Measurements from ENCODE around the gene RALGAPB.

The RALGAPB gene

GRCh38 chr20:38514947-38515346 is 42.3 kb downstream of the RALGAPB start:
- no peak for ATAC-seq (replicated peaks; ENCODE audit: extremely low read depth, poor library complexity, severe bottlenecking)
- no peak for DNase-seq (ENCODE audit: low spot score in 2 of 2)
- no peak overlapping the region for H3K4me3 Mint-ChIP-seq
- no peaks in the 10 kb centered on the region for H3K27me3 Mint-ChIP-seq
- H3K4me1 Mint-ChIP-seq: peaks cover 17% of the 10 kb centered on the region
- peaks cover 52% of the 10 kb centered on the region for H3K36me3 Mint-ChIP-seq (ENCODE audit: insufficient read depth)
- no peaks in the 10 kb centered on the region for H3K9me3 Mint-ChIP-seq
- H3K27ac Mint-ChIP-seq (ENCODE audit: low read depth): no peak overlapping the region

DNA sequence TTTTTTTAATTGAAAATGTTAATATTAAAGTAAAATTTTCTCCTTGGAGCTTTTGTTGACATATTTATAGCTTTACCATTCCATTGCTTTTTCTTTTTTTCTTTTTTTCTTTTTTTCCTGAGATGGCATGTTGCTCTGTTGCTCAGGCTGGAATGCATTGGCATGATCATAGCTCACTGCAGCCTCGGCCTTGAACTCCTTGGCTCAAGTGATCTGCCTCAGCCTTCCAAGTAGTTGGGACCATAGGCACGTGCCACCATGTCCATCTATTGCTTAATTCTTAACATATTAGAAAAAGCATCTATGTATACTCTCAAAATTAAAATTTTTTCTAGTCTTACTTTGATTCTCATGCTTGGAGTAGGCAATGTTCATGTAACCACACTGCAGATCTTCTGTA is 43.0 kb downstream of the RALGAPB start:
- Mint-ChIP-seq H3K36me3 (ENCODE audit: insufficient read depth) (peaks cover 49% of the 10 kb centered on the region), H3K4me1 (peaks cover 17% of the 10 kb centered on the region), H3K4me3 (no peak overlapping the region), H3K27ac (ENCODE audit: low read depth) (peak overlapping the region; percentile 32), H3K27me3 (no peaks in the 10 kb centered on the region), H3K9me3 (no peaks in the 10 kb centered on the region)
- ATAC-seq (replicated peaks; ENCODE audit: extremely low read depth, poor library complexity, severe bottlenecking) (no peak), DNase-seq (ENCODE audit: low spot score in 2 of 2) (no peak)

GRCh38 chr20:38519426-38519825 is 46.8 kb downstream of the RALGAPB start:
- Mint-ChIP-seq H3K4me1 (peaks cover 16% of the 10 kb centered on the region), H3K27ac (ENCODE audit: low read depth) (no peak overlapping the region), H3K9me3 (no peaks in the 10 kb centered on the region), H3K36me3 (ENCODE audit: insufficient read depth) (peaks cover 53% of the 10 kb centered on the region), H3K27me3 (no peaks in the 10 kb centered on the region), H3K4me3 (no peak overlapping the region)
- DNase-seq (ENCODE audit: low spot score in 2 of 2) (no peak), ATAC-seq (replicated peaks; ENCODE audit: extremely low read depth, poor library complexity, severe bottlenecking) (no peak)

DNA sequence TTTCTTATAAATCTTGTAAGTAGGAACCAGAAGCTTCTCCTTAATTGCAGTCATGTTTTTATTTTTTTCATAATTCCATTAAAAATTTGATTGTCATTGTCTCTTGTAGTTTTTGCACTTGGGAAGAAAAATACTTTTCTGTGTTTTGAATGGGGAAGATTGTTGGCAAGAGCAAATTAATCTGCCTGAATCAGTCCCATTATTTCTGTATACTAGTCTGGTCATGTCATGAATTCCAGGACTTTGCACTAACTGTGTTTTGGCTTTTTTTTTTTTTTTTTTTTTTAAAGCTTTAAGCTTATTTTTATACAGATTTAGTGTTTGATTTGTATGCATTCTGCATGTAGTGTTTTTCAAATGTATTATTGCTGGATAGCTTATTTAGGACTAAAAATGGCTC is 47.6 kb downstream of the RALGAPB start:
- Mint-ChIP-seq H3K4me3 (no peak overlapping the region), H3K27me3 (no peaks in the 10 kb centered on the region), H3K36me3 (ENCODE audit: insufficient read depth) (peaks cover 54% of the 10 kb centered on the region), H3K9me3 (no peaks in the 10 kb centered on the region), H3K4me1 (peaks cover 12% of the 10 kb centered on the region), H3K27ac (ENCODE audit: low read depth) (no peak overlapping the region)
- ATAC-seq (replicated peaks; ENCODE audit: extremely low read depth, poor library complexity, severe bottlenecking): no peak
- DNase-seq (ENCODE audit: low spot score in 2 of 2): no peak

DNA sequence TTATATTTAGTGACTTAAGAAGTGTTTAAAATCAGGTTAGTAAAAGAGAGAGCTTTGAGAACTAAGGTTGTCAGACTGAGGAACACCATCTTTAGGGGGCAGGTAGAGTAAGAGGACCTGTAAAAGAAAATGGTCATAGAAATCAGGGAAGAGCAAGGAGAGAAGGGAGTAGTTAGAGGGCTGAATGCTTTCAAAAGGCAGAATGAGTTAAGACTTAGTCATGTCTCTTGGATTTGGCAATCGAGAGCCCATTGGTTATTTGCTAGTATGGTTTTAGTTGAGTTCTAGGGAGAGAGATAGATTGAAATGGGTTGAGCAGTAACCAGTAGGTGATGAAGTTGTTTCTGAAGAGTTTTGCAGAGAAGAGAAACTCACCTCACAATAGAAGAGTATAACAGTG is 51.1 kb downstream of the RALGAPB start:
- Mint-ChIP-seq H3K4me1 (peaks cover 12% of the 10 kb centered on the region), H3K4me3 (no peak overlapping the region), H3K36me3 (ENCODE audit: insufficient read depth) (peaks cover 59% of the 10 kb centered on the region), H3K27me3 (no peaks in the 10 kb centered on the region), H3K9me3 (no peaks in the 10 kb centered on the region), H3K27ac (ENCODE audit: low read depth) (peak overlapping the region; percentile 19)
- DNase-seq (ENCODE audit: low spot score in 2 of 2): no peak
- no peak for ATAC-seq (replicated peaks; ENCODE audit: extremely low read depth, poor library complexity, severe bottlenecking)

DNA sequence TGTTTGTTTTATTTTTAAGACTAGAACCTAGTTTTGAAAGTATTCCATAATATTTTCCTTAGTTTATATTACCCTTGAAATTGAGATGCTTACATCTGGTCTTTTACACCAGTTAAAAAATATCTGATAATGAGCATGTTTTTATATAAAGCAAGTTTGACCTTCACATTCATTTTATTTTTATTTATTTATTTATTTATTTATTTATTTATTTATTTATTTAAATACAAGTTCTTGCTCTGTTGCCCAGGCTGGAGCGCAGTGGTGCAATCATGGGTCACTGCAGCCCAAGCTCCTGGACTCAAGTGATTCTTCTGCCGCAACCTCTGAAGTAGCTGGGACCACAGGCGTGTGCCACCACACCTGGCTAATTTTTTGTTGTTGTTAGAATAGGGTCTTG is 55.5 kb downstream of the RALGAPB start:
- peaks cover 12% of the 10 kb centered on the region for H3K4me1 Mint-ChIP-seq
- H3K27me3 Mint-ChIP-seq: no peaks in the 10 kb centered on the region
- H3K27ac Mint-ChIP-seq (ENCODE audit: low read depth): no peak overlapping the region
- no peaks in the 10 kb centered on the region for H3K9me3 Mint-ChIP-seq
- no peak overlapping the region for H3K4me3 Mint-ChIP-seq
- no peak for ATAC-seq (replicated peaks; ENCODE audit: extremely low read depth, poor library complexity, severe bottlenecking)
- peaks cover 56% of the 10 kb centered on the region for H3K36me3 Mint-ChIP-seq (ENCODE audit: insufficient read depth)
- no peak for DNase-seq (ENCODE audit: low spot score in 2 of 2)

DNA sequence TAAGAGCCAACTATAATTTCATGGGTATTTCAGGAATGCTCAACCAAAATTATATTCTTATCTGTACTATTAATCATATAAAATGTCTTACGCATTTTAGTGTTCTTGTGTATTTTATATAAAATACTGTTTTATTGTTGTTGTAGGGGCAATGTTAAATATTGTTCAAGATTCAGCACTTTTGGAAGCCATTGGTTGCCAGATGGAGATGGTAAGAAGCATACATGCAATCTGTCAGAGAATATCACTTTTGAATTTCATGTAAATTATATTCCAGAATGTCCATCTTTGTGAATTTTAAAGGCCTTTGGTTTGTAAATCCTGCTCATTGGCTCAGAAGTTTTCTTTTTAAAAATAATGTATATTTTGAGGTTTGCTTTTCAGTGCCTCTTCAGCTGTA is 58.4 kb downstream of the RALGAPB start:
- peaks cover 5% of the 10 kb centered on the region for H3K4me1 Mint-ChIP-seq
- no peak overlapping the region for H3K4me3 Mint-ChIP-seq
- H3K27ac Mint-ChIP-seq (ENCODE audit: low read depth): no peak overlapping the region
- ATAC-seq (replicated peaks; ENCODE audit: extremely low read depth, poor library complexity, severe bottlenecking) (no peak), DNase-seq (ENCODE audit: low spot score in 2 of 2) (no peak)
- peaks cover 54% of the 10 kb centered on the region for H3K36me3 Mint-ChIP-seq (ENCODE audit: insufficient read depth)
- no peaks in the 10 kb centered on the region for H3K27me3 Mint-ChIP-seq
- H3K9me3 Mint-ChIP-seq: no peaks in the 10 kb centered on the region

DNA sequence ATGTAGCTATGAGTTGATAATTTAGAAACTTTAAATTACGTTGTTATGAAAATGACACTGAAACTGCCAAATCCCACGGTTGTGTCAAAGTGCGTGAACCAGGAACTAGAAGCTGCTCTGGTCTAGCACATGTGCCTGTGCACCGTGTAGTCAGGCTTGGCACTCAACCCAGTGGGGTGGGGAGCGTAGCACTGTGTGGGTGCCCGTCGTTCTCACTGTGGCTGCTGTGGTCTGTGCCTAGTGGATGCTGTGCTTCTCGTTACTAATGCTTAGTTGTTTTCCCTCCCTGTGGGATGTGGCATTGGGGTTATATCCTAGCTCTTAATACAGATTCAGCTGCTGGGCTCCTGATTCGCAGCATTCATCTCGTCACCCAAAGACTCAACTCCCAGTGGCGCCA is 62.1 kb downstream of the RALGAPB start:
- DNase-seq (ENCODE audit: low spot score in 2 of 2) (no peak), ATAC-seq (replicated peaks; ENCODE audit: extremely low read depth, poor library complexity, severe bottlenecking) (peak; percentile 62)
- Mint-ChIP-seq H3K4me1 (no peaks in the 10 kb centered on the region), H3K36me3 (ENCODE audit: insufficient read depth) (peaks cover 53% of the 10 kb centered on the region), H3K9me3 (no peaks in the 10 kb centered on the region), H3K27ac (ENCODE audit: low read depth) (no peak overlapping the region), H3K4me3 (no peak overlapping the region), H3K27me3 (no peaks in the 10 kb centered on the region)

- Mint-ChIP-seq H3K27ac (ENCODE audit: low read depth) (no peak overlapping the region), H3K27me3 (no peaks in the 10 kb centered on the region), H3K4me1 (no peaks in the 10 kb centered on the region), H3K9me3 (no peaks in the 10 kb centered on the region), H3K36me3 (ENCODE audit: insufficient read depth) (peaks cover 56% of the 10 kb centered on the region), H3K4me3 (no peak overlapping the region)
- DNase-seq (ENCODE audit: low spot score in 2 of 2) (no peak), ATAC-seq (replicated peaks; ENCODE audit: extremely low read depth, poor library complexity, severe bottlenecking) (no peak)
Measured at GRCh38 chr20:38536310-38536709, 63.7 kb downstream of the RALGAPB start.

- Mint-ChIP-seq H3K9me3 (no peaks in the 10 kb centered on the region), H3K36me3 (ENCODE audit: insufficient read depth) (peaks cover 60% of the 10 kb centered on the region), H3K27ac (ENCODE audit: low read depth) (no peak overlapping the region), H3K4me1 (no peaks in the 10 kb centered on the region), H3K4me3 (no peak overlapping the region), H3K27me3 (no peaks in the 10 kb centered on the region)
- no peak for DNase-seq (ENCODE audit: low spot score in 2 of 2)
- ATAC-seq (replicated peaks; ENCODE audit: extremely low read depth, poor library complexity, severe bottlenecking): no peak
Measured at GRCh38 chr20:38537176-38537575, 64.5 kb downstream of the RALGAPB start.

- ATAC-seq (replicated peaks; ENCODE audit: extremely low read depth, poor library complexity, severe bottlenecking) (no peak), DNase-seq (ENCODE audit: low spot score in 2 of 2) (no peak)
- H3K27ac Mint-ChIP-seq (ENCODE audit: low read depth): no peak overlapping the region
- peaks cover 60% of the 10 kb centered on the region for H3K36me3 Mint-ChIP-seq (ENCODE audit: insufficient read depth)
- H3K4me1 Mint-ChIP-seq: peaks cover 5% of the 10 kb centered on the region
- H3K4me3 Mint-ChIP-seq: no peak overlapping the region
- no peaks in the 10 kb centered on the region for H3K27me3 Mint-ChIP-seq
- no peaks in the 10 kb centered on the region for H3K9me3 Mint-ChIP-seq
Measured at GRCh38 chr20:38538789-38539188, 66.1 kb downstream of the RALGAPB start.

GRCh38 chr20:38543014-38543906 is 70.6 kb downstream of the RALGAPB start:
- no peak for ATAC-seq (replicated peaks; ENCODE audit: extremely low read depth, poor library complexity, severe bottlenecking)
- peaks cover 62% of the 10 kb centered on the region for H3K36me3 Mint-ChIP-seq (ENCODE audit: insufficient read depth)
- H3K4me1 Mint-ChIP-seq: peaks cover 5% of the 10 kb centered on the region
- H3K4me3 Mint-ChIP-seq: no peak overlapping the region
- DNase-seq (ENCODE audit: low spot score in 2 of 2): no peak
- no peaks in the 10 kb centered on the region for H3K9me3 Mint-ChIP-seq
- H3K27me3 Mint-ChIP-seq: no peaks in the 10 kb centered on the region
- H3K27ac Mint-ChIP-seq (ENCODE audit: low read depth): no peak overlapping the region

GRCh38 chr20:38545771-38546170 is 73.1 kb downstream of the RALGAPB start:
- H3K4me3 Mint-ChIP-seq: no peak overlapping the region
- DNase-seq (ENCODE audit: low spot score in 2 of 2) (no peak), ATAC-seq (replicated peaks; ENCODE audit: extremely low read depth, poor library complexity, severe bottlenecking) (no peak)
- no peaks in the 10 kb centered on the region for H3K27me3 Mint-ChIP-seq
- H3K4me1 Mint-ChIP-seq: peaks cover 5% of the 10 kb centered on the region
- H3K27ac Mint-ChIP-seq (ENCODE audit: low read depth): no peak overlapping the region
- peaks cover 62% of the 10 kb centered on the region for H3K36me3 Mint-ChIP-seq (ENCODE audit: insufficient read depth)
- no peaks in the 10 kb centered on the region for H3K9me3 Mint-ChIP-seq

All from central memory CD8-positive, alpha-beta T cell (primary cell).